ENCODE measurements around the gene RGS3. TPM values are rescaled to one million over a fixed set of nuclear protein-coding genes. Genes with fewer than 3 reads are reported as not detected.
A peak's percentile ranks its signal among the peaks of the same experiment; 100 is the strongest.

RGS3 gene
- total RNA-seq, 1 experiment from 2014 or later: 71.1 TPM

DNA sequence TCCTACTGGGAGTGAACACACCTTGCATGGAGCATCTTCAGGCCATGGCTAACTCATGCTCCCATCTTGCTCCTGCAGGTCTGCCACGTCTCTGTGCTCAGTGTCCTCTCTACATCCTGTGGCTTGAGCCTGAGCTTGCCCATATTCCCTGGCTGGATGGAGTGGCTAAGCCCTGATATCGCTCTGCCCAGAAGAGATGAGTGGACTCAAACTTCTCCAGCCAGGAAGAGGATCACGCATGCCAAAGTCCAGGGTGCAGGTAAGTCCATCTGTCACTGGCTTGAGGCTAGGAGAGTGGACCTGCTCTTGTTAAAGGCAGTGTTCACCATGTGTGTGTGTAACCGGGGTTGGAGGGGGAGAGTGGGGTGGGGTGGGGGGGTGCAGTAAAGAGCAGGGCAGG, 1.6 kb upstream of the RGS3 start:
- peaks cover 20% of the 10 kb centered on the region for H3K36me3 Mint-ChIP-seq (ENCODE audit: insufficient read depth, unreplicated experiment)
- no peaks in the 10 kb centered on the region for H3K27me3 ChIP-seq (replicated peaks; ENCODE audit: control insufficient read depth, insufficient read depth, low read length)
- no peaks in the 10 kb centered on the region for H3K36me3 ChIP-seq (ENCODE audit: control insufficient read depth, insufficient read depth, low read length)
- no TSS peak for BruUV-seq (replicated peaks)
- TF ChIP-seq CTCF (IDR thresholded peaks at IDR 0.05; ENCODE audit: insufficient read depth in 1 of 2, low read depth in 1 of 2, low read length in 1 of 2, severe bottlenecking in 1 of 2, unreplicated experiment in 1 of 2): no peak
- H3K27me3 Mint-ChIP-seq (ENCODE audit: insufficient read depth, unreplicated experiment): no peaks in the 10 kb centered on the region
- no peak overlapping the region for H3K27ac Mint-ChIP-seq (ENCODE audit: unreplicated experiment)
- CTCF ChIA-PET: no interaction called here
- H3K4me3 ChIP-seq (ENCODE audit: low read depth, low read length): no peak overlapping the region
- peaks cover 43% of the 10 kb centered on the region for H3K4me1 ChIP-seq
- no peak for DNase-seq
- intact Hi-C loops (cut with micrococcal nuclease; ENCODE audit: unreplicated experiment): loop anchor here (5.0 kb wide), 1 partner anchor 55 kb away; no protein-coding TSS in a partner anchor
- H3K4me1 Mint-ChIP-seq (ENCODE audit: low read depth, unreplicated experiment): peaks cover 41% of the 10 kb centered on the region
- H3K4me3 Mint-ChIP-seq (ENCODE audit: unreplicated experiment): no peak overlapping the region
- no peaks in the 10 kb centered on the region for H3K9me3 ChIP-seq
- POLR2A ChIA-PET: no interaction called here
- H3K9me3 Mint-ChIP-seq (ENCODE audit: unreplicated experiment): no peaks in the 10 kb centered on the region

DNA sequence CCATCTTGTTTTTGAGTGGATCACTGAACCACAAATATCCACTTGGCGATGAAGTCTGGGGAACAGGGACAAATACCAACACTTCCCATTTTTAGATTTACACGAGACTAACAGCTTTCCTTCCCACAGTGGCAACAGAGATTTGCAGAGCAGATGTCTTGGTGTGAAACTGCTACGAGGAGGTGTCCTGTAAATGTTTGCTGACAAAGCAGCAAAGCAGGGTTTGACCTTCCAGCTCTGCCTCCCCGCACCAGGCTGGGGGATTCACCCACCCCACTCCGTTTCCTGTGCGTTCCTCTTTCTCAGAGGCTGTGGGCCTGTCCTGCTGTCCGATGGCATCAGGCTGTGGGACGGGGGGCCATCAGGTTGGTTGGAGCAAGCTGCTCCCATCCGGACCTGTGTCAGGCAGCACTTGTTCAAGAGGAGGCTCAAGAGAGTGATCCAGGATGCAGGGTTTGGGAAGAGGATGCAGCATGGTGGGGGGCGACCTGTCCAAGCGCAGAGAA, 693 bp upstream of the RGS3 start:
- Histone ChIP-seq H3K36me3 (ENCODE audit: control insufficient read depth, insufficient read depth, low read length) (no peaks in the 10 kb centered on the region), H3K4me1 (peaks cover 36% of the 10 kb centered on the region), H3K27me3 (replicated peaks; ENCODE audit: control insufficient read depth, insufficient read depth, low read length) (no peaks in the 10 kb centered on the region), H3K9me3 (no peaks in the 10 kb centered on the region), H3K4me3 (ENCODE audit: low read depth, low read length) (peak overlapping the region; percentile 83)
- CTCF ChIA-PET: interaction anchor here (0.6 to 2.4 kb wide), 4 partner anchors 9 to 195 kb away, joined by 3 to 11 read pairs (median 3); partner anchors contain the start of genes C9orf43 and POLE3
- Mint-ChIP-seq H3K4me3 (ENCODE audit: unreplicated experiment) (peak overlapping the region; percentile 94), H3K27ac (ENCODE audit: unreplicated experiment) (peak overlapping the region; percentile 90), H3K36me3 (ENCODE audit: insufficient read depth, unreplicated experiment) (peaks cover 20% of the 10 kb centered on the region), H3K27me3 (ENCODE audit: insufficient read depth, unreplicated experiment) (no peaks in the 10 kb centered on the region), H3K9me3 (ENCODE audit: unreplicated experiment) (no peaks in the 10 kb centered on the region), H3K4me1 (ENCODE audit: low read depth, unreplicated experiment) (peaks cover 36% of the 10 kb centered on the region)
- no TSS peak for BruUV-seq (replicated peaks)
- no peak for DNase-seq
- POLR2A ChIA-PET: interaction anchor here (0.5 to 1.6 kb wide), 5 partner anchors 8 to 135 kb away, joined by 3 to 22 read pairs (median 4); partner anchors contain the start of genes C9orf43 and POLE3
- no peak for TF ChIP-seq CTCF (IDR thresholded peaks at IDR 0.05; ENCODE audit: insufficient read depth in 1 of 2, low read depth in 1 of 2, low read length in 1 of 2, severe bottlenecking in 1 of 2, unreplicated experiment in 1 of 2)
- intact Hi-C loops (cut with micrococcal nuclease; ENCODE audit: unreplicated experiment): loop anchor here (1.0 to 5.0 kb wide), 2 partner anchors 8 to 54 kb away; no protein-coding TSS in a partner anchor

DNA sequence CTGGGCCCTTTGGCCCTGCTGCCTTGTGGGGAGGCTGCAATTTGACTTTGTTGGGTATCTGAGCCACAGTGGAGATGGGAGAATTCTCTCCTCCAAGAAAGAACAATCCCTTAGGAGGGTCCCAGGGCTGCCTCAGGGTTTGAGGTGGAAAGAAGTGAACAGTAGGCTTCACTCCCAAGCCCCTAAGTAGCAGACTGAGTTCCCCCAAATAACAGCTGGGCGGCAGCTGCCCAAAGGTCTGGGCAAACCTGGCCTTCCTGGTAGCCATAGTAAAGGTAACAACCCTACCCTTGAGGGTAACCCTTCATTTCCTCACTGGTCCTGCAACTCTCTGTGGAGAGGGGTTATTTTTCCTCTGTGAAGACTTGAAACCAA, 746 bp downstream of the RGS3 start:
- DNase-seq: no peak
- BruUV-seq (replicated peaks): no TSS peak
- Mint-ChIP-seq H3K4me3 (ENCODE audit: unreplicated experiment) (peak overlapping the region; percentile 94), H3K4me1 (ENCODE audit: low read depth, unreplicated experiment) (peaks cover 36% of the 10 kb centered on the region), H3K9me3 (ENCODE audit: unreplicated experiment) (no peaks in the 10 kb centered on the region), H3K36me3 (ENCODE audit: insufficient read depth, unreplicated experiment) (peaks cover 16% of the 10 kb centered on the region), H3K27ac (ENCODE audit: unreplicated experiment) (peak overlapping the region; percentile 90), H3K27me3 (ENCODE audit: insufficient read depth, unreplicated experiment) (no peaks in the 10 kb centered on the region)
- CTCF ChIA-PET: interaction anchor here (1.2 to 2.4 kb wide), 3 partner anchors 9 to 194 kb away, joined by 3 to 11 read pairs (median 3); no protein-coding TSS in a partner anchor
- Histone ChIP-seq H3K27me3 (replicated peaks; ENCODE audit: control insufficient read depth, insufficient read depth, low read length) (no peaks in the 10 kb centered on the region), H3K4me1 (peaks cover 30% of the 10 kb centered on the region), H3K36me3 (ENCODE audit: control insufficient read depth, insufficient read depth, low read length) (no peaks in the 10 kb centered on the region), H3K9me3 (no peaks in the 10 kb centered on the region), H3K4me3 (ENCODE audit: low read depth, low read length) (peak overlapping the region; percentile 83)
- intact Hi-C loops (cut with micrococcal nuclease; ENCODE audit: unreplicated experiment): loop anchor here (5.0 kb wide), 1 partner anchor 53 kb away; no protein-coding TSS in a partner anchor
- POLR2A ChIA-PET: interaction anchor here (1.1 kb wide), 1 partner anchor 9 kb away, joined by 5 read pairs; no protein-coding TSS in a partner anchor
- TF ChIP-seq CTCF (IDR thresholded peaks at IDR 0.05; ENCODE audit: insufficient read depth in 1 of 2, low read depth in 1 of 2, low read length in 1 of 2, severe bottlenecking in 1 of 2, unreplicated experiment in 1 of 2): no peak
